GM12864 (cell line): ENCODE results near the gene ARID3A.

Source experiments
- DNase-seq: peaks from one replicate; pipeline ENCODE4 v3.0.0-alpha.2; 2011; ENCODE audit warnings: low read depth
- H3K4me3 ChIP-seq: 2 replicates; pipeline ENCODE4 v1.5.1; 2011; ENCODE audit warnings: mild to moderate bottlenecking, low read depth, low read length, control low read depth
- CTCF ChIP-seq: IDR thresholded peaks from 2 replicates; pipeline ENCODE4 v1.5.1; 2011; ENCODE audit warnings: low read depth, mild to moderate bottlenecking, moderate library complexity, low read length, control low read depth, inconsistent platforms; ENCODE audit errors: missing control alignments

ARID3A gene

GRCh38 chr19:1004204-1004802 lies 78.5 kb downstream of the ARID3A start:
- no peak for TF ChIP-seq CTCF
- H3K4me3 ChIP-seq = no peak overlapping the region
- DNase-seq = no peak

GRCh38 chr19:1004803-1005664 lies 79.2 kb downstream of the ARID3A start:
- DNase-seq = no peak
- no peak overlapping the region for H3K4me3 ChIP-seq
- TF ChIP-seq CTCF = no peak

- no peak overlapping the region for H3K4me3 ChIP-seq
- TF ChIP-seq CTCF = no peak
- DNase-seq = no peak
These were observed 81.0 kb downstream of the ARID3A start for GRCh38 chr19:1006711-1007398.

- no peak for DNase-seq
- TF ChIP-seq CTCF = no peak
- H3K4me3 ChIP-seq = no peak overlapping the region
These were observed 81.8 kb downstream of the ARID3A start for GRCh38 chr19:1007399-1008251.

GRCh38 chr19:1008268-1009040 lies 82.6 kb downstream of the ARID3A start:
- DNase-seq = no peak
- no peak overlapping the region for H3K4me3 ChIP-seq
- TF ChIP-seq CTCF = no peak
